Thoracic aorta (tissue), 2 donors: ENCODE measurements around the gene DTYMK. TPM values are rescaled to one million over a fixed set of nuclear protein-coding genes. Genes with fewer than 3 reads are reported as not detected.

ENCODE experiments used
- ATAC-seq: fragments of 150-250 bp; one replicate; pipeline ENCODE4 v1.8.0; 2017; ENCODE audit warnings: low read depth; ENCODE audit not compliant: insufficient number of reproducible peaks, low FRiP score
- DNase-seq: peaks from one replicate; pipeline ENCODE4 v3.0.0-alpha.2; 2020; ENCODE audit warnings: low spot score
- H3K27ac ChIP-seq, 2 donors: fragments of 200-600 bp; sonication (generic); 1 replicate in 1 of 2; 2 replicates in 1 of 2; pipeline ENCODE4 v1.5.1; 2016; ENCODE audit warnings: mild to moderate bottlenecking in 2 of 2, moderate library complexity in 2 of 2
- H3K27me3 ChIP-seq: fragments of 200-600 bp; sonication (generic); replicated peaks from 2 replicates; pipeline ENCODE4 v1.6.0; 2016; ENCODE audit warnings: mild to moderate bottlenecking; ENCODE audit not compliant: insufficient read depth
- H3K36me3 ChIP-seq: fragments of 200-600 bp; sonication (generic); one replicate; pipeline ENCODE4 v1.5.1; 2016
- H3K4me1 ChIP-seq, 2 donors: fragments of 200-600 bp; sonication (generic); 1 replicate in 1 of 2; 2 replicates in 1 of 2; pipeline versions ENCODE4 v1.5.1 to v1.6.0; 2016; ENCODE audit warnings: low read depth in 2 of 2, mild to moderate bottlenecking in 1 of 2; ENCODE audit not compliant: control insufficient read depth in 1 of 2
- H3K4me3 ChIP-seq: fragments of 200-600 bp; sonication (generic); 2 replicates; pipeline ENCODE4 v1.5.1; 2016; ENCODE audit warnings: mild to moderate bottlenecking
- H3K9me3 ChIP-seq: fragments of 200-600 bp; sonication (generic); 2 replicates; pipeline ENCODE4 v1.5.1; 2016
- total RNA-seq, 2 donors: library from RNA; depleted of rRNA; stranded (reverse); fragments of >200 nt; gene quantifications; one replicate each; pipeline versions ENCODE4 v1.1.0 to v1.2.3, GENCODE V29; 2016
- TF ChIP-seq, protein P1 (sequence below): fragments of 200-600 bp; sonication (generic); IDR thresholded peaks from one replicate; pipeline ENCODE4 v1.5.1; 2019; ENCODE audit warnings: antibody characterized with exemption

DTYMK gene
- total RNA-seq, 2 donors from 2014 or later, result 6.2 to 6.4 TPM

DNA sequence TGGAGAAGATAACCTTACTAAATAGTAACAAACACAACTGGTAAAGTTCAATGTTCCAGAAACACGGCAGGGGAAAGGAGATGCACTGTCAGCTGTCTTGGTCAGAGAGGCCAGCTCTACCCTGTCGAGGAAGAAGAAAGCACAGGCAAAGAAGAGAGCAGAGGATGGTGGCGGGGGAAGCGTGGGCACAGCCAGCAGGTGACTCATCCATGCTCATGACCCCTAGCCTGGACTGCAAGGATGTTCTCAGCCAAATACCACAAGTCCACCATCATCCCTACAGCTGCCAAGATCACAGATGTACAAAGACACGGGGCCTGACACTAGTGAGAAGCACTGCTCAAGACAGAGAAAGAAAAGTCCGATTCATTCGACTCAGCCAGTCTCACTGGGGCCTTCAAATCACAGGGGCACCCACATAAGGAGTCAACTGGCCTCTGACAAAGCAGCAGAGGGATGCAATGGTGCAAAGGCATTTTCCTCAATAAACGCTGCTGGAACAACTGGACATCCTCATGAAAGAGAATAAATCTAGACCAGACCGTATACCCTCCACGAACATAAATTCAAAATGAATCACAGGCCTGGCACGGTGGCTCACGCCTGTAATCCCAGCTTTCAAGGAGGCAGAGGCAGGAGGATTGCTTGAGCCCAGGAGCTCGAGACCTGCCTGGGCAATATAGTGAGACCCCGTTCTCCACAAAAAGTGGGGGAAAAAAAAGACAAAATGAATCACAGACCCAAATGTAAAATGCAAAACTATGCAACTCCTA is 5.6 kb downstream of the DTYMK start:
- Histone ChIP-seq H3K9me3 (no peaks in the 10 kb centered on the region), H3K27ac (no peak overlapping the region), H3K4me1 (peaks cover 5 to 6% of the 10 kb centered on the region in 2 donors), H3K36me3 (peaks cover 22% of the 10 kb centered on the region), H3K27me3 (no peaks in the 10 kb centered on the region), H3K4me3 (no peak overlapping the region)
- DNase-seq (no peak), ATAC-seq (no peak)
- TF ChIP-seq, protein P1, sequence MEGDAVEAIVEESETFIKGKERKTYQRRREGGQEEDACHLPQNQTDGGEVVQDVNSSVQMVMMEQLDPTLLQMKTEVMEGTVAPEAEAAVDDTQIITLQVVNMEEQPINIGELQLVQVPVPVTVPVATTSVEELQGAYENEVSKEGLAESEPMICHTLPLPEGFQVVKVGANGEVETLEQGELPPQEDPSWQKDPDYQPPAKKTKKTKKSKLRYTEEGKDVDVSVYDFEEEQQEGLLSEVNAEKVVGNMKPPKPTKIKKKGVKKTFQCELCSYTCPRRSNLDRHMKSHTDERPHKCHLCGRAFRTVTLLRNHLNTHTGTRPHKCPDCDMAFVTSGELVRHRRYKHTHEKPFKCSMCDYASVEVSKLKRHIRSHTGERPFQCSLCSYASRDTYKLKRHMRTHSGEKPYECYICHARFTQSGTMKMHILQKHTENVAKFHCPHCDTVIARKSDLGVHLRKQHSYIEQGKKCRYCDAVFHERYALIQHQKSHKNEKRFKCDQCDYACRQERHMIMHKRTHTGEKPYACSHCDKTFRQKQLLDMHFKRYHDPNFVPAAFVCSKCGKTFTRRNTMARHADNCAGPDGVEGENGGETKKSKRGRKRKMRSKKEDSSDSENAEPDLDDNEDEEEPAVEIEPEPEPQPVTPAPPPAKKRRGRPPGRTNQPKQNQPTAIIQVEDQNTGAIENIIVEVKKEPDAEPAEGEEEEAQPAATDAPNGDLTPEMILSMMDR, result no peak

GRCh38 chr2:241680044-241680443 is 6.6 kb downstream of the DTYMK start:
- DNase-seq, result no peak
- Histone ChIP-seq H3K4me1 (no peaks in the 10 kb centered on the region), H3K4me3 (no peak overlapping the region), H3K27me3 (no peaks in the 10 kb centered on the region), H3K36me3 (peaks cover 26% of the 10 kb centered on the region), H3K27ac (no peak overlapping the region), H3K9me3 (no peaks in the 10 kb centered on the region)
- no peak for ATAC-seq
- TF ChIP-seq, protein P1, result no peak

DNA sequence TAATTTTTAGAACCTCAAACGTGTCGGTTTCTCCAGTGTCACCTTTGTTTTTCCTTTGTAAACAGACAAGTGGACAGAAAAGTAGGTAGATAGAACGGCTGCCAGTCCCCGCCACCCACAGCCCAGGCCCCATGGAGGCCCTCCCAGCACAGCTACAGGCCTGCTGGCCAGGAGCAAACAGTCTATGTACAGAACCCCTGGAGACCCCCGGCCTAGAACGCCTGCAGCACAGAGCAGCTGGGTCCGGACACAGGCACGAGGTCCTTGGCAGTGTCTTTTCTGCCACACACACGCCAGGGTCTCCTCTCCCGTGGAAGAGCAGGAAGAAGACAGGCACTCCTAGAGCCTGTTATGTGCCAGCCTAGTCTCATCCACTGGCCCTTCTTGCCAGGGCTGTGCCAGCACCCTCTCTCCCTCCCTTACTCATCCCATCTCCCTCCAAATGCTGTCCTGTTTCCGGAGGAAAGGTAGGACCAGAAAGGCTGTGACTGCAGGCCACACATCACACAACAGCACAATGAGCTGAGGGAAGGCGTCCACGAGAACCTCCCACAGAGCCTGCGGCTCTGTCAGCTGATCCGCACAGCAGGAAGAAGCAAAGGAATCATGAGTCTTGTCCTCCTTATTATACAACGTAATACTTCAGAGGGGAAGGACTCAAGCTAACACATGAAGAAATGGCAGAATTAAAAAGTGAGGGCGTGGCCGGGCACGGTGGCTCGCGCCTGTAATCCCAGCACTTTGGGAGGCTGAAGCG is 7.7 kb downstream of the DTYMK start:
- H3K27me3 ChIP-seq, result no peaks in the 10 kb centered on the region
- no peaks in the 10 kb centered on the region for H3K9me3 ChIP-seq
- TF ChIP-seq, protein P1, result no peak
- H3K36me3 ChIP-seq, result peaks cover 26% of the 10 kb centered on the region
- DNase-seq (no peak), ATAC-seq (no peak)
- no peak overlapping the region for H3K27ac ChIP-seq
- H3K4me1 ChIP-seq, result peaks cover 2 to 7% of the 10 kb centered on the region in 2 donors
- H3K4me3 ChIP-seq, result no peak overlapping the region

GRCh38 chr2:241678307-241678706 is 8.3 kb downstream of the DTYMK start:
- Histone ChIP-seq H3K36me3 (peaks cover 26% of the 10 kb centered on the region), H3K9me3 (no peaks in the 10 kb centered on the region), H3K4me3 (no peak overlapping the region), H3K27me3 (no peaks in the 10 kb centered on the region), H3K4me1 (peaks cover 2 to 12% of the 10 kb centered on the region in 2 donors), H3K27ac (no peak overlapping the region)
- ATAC-seq, result no peak
- TF ChIP-seq, protein P1, result no peak
- DNase-seq, result no peak

- Histone ChIP-seq H3K9me3 (no peaks in the 10 kb centered on the region), H3K36me3 (peaks cover 31% of the 10 kb centered on the region), H3K27me3 (no peaks in the 10 kb centered on the region), H3K4me1 (peaks cover 2 to 12% of the 10 kb centered on the region in 2 donors), H3K4me3 (no peak overlapping the region), H3K27ac (no peak overlapping the region)
- TF ChIP-seq, protein P1, result no peak
- DNase-seq, result no peak
- no peak for ATAC-seq
Measured at GRCh38 chr2:241677392-241677791, 9.2 kb downstream of the DTYMK start.
